ENCODE data around the gene PAX8. TPM values are rescaled to one million over a fixed set of nuclear protein-coding genes. Genes with fewer than 3 reads are reported as not detected.

The PAX8 gene
- total RNA-seq, 2 donors from 2014 or later, result 1.1 to 1.9 TPM

DNA sequence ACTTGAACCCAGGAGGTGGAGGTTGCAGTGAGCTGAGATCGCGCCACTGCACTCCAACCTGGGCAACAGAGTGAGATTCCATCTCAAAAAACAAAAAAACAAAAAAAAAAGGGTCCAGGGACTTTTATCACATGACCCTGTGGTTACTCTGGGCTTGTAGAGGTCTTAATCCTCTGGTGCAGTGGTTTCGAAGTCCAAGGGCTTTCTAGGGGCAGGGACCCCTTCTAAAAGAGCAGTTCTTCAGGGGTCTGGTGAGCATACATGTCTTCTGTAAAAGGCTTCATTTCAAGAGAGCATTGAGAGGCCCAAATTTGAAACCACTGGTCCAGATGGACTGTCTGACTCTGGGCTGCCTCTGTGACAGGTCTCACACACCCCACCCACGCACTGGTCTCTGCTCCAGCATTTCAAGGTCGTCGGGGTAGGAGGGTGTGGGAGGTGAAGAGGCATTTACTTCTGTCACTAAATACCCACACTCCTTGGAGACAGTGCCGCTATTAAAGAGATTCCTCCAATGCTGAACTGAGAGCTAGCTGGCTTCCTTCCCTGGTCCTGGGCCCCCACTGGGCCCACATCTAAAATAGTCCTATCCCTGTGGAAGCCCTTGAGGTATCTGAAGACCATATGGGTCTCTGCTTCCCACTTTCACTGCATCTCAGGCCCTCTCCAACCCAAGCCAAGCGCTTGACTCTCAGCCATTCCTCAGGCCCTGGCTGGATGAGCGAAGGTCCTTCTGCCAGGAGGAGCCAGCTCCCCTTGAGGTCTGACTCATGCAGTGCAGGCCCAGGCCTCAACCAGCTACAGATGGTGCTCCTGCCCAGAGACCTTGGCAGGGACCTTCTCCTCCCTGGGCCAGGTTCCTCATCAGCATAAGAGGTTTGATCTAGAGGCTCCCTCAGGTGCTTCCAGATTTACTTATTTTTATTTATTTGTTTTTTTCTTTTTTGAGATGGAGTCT is 44.8 kb downstream of the PAX8 start:
- no peak overlapping the region for H3K9ac ChIP-seq (ENCODE audit: low read depth in 2 of 2, low read length in 2 of 2)
- TF ChIP-seq, protein P1, sequence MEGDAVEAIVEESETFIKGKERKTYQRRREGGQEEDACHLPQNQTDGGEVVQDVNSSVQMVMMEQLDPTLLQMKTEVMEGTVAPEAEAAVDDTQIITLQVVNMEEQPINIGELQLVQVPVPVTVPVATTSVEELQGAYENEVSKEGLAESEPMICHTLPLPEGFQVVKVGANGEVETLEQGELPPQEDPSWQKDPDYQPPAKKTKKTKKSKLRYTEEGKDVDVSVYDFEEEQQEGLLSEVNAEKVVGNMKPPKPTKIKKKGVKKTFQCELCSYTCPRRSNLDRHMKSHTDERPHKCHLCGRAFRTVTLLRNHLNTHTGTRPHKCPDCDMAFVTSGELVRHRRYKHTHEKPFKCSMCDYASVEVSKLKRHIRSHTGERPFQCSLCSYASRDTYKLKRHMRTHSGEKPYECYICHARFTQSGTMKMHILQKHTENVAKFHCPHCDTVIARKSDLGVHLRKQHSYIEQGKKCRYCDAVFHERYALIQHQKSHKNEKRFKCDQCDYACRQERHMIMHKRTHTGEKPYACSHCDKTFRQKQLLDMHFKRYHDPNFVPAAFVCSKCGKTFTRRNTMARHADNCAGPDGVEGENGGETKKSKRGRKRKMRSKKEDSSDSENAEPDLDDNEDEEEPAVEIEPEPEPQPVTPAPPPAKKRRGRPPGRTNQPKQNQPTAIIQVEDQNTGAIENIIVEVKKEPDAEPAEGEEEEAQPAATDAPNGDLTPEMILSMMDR (IDR thresholded peaks at IDR 0.05), result no peak
- no peaks in the 10 kb centered on the region for H3K27me3 ChIP-seq
- H3K4me3 ChIP-seq, result no peak overlapping the region
- H3K27ac ChIP-seq, result no peak overlapping the region
- intact Hi-C loops (cut with DNase I), result no loop called here
- no peaks in the 10 kb centered on the region for H3K4me1 ChIP-seq
- DNase-seq, result no peak
- no peaks in the 10 kb centered on the region for H3K9me3 ChIP-seq
- no peaks in the 10 kb centered on the region for H3K36me3 ChIP-seq

DNA sequence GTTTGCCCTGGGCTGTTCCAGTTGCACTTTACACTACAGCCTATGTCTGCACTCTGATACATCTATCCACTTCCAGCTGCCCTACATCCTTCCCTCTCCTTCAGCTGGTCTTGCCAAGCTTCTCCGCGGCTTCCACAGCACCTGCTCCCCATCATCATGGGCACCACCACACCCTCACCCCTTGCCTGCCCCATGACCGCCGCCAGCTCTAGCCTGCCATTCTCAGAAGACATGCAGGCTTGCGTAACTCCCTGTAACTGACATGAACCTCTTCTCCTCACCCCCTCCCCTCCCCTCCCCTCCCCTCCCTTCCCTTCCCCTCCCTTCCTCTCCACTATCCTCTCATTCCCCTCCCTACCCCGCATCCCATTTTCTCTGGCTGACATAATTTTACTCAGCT is 46.0 kb downstream of the PAX8 start:
- intact Hi-C loops (cut with DNase I), result no loop called here
- no peak for DNase-seq
- TF ChIP-seq, protein P1 (IDR thresholded peaks at IDR 0.05), result no peak
- H3K36me3 ChIP-seq, result no peaks in the 10 kb centered on the region
- no peaks in the 10 kb centered on the region for H3K4me1 ChIP-seq
- H3K9ac ChIP-seq (ENCODE audit: low read depth in 2 of 2, low read length in 2 of 2), result no peak overlapping the region
- H3K4me3 ChIP-seq, result no peak overlapping the region
- H3K27me3 ChIP-seq, result no peaks in the 10 kb centered on the region
- no peak overlapping the region for H3K27ac ChIP-seq
- no peaks in the 10 kb centered on the region for H3K9me3 ChIP-seq

DNA sequence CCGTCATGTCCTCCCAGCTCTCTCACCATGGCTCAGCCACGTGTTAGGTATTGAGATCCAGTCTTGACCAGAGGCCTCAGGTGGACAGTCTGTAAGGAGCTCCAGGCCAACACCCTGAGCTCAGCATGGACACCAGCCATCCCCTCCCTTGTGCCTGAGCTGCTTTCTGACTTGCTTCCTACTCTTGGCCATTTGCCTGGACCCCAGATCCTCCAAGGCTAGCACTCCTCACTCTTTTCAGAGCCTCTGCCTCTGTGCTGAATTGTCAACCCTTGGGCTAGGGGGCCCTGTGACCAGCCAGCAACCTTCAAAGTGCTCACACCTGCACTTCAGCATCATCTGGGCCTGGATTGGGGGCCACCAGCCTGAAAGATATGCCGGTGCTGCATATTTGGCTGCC is 46.6 kb downstream of the PAX8 start:
- Histone ChIP-seq H3K9ac (ENCODE audit: low read depth in 2 of 2, low read length in 2 of 2) (no peak overlapping the region), H3K36me3 (no peaks in the 10 kb centered on the region), H3K4me1 (no peaks in the 10 kb centered on the region), H3K9me3 (no peaks in the 10 kb centered on the region), H3K27ac (no peak overlapping the region), H3K4me3 (no peak overlapping the region), H3K27me3 (no peaks in the 10 kb centered on the region)
- intact Hi-C loops (cut with DNase I), result no loop called here
- TF ChIP-seq, protein P1 (IDR thresholded peaks at IDR 0.05), result no peak
- DNase-seq, result no peak

DNA sequence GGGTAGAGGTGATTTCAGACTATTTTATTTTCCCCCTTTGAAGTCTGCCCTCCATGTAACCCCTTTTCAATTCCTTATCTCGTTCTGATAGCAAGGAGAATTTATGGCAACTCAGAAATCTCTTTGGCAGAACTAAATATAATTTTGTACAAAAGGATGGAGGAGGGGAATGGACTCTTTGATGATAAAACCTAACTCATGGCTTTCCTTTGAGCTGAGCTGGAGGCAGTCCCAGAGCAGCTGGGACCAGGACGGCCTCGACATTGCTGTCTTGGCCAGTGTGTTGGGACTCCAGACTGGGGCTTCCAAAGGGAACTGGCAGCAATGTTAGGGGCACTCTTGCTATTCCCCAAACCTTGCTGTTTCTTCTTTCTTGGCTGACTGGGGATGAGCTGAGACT is 47.7 kb downstream of the PAX8 start:
- TF ChIP-seq, protein P1 (IDR thresholded peaks at IDR 0.05), result no peak
- Histone ChIP-seq H3K9ac (ENCODE audit: low read depth in 2 of 2, low read length in 2 of 2) (no peak overlapping the region), H3K36me3 (no peaks in the 10 kb centered on the region), H3K4me1 (no peaks in the 10 kb centered on the region), H3K9me3 (no peaks in the 10 kb centered on the region), H3K27me3 (no peaks in the 10 kb centered on the region), H3K27ac (no peak overlapping the region), H3K4me3 (no peak overlapping the region)
- intact Hi-C loops (cut with DNase I), result no loop called here
- no peak for DNase-seq

DNA sequence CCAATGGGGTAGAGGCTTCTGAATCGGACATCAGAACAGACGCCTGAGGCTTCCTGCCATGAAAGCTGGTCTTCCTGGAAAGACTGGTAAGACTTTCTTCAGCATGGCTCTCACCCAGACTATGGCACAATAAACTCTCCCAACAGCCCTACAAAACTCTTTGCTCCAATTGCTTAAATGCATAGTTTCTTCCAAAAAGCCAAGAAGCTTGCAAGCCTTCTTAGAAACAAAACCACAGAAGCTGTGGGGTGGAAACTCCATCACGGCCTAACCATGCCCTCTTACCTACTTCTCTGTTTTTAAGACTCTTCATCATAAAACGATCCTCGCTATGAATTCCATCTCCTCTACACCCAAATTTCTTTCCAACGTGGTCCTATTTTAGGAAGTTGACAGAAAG is 48.2 kb downstream of the PAX8 start:
- Histone ChIP-seq H3K9me3 (no peaks in the 10 kb centered on the region), H3K27me3 (no peaks in the 10 kb centered on the region), H3K9ac (ENCODE audit: low read depth in 2 of 2, low read length in 2 of 2) (no peak overlapping the region), H3K36me3 (no peaks in the 10 kb centered on the region), H3K4me3 (no peak overlapping the region), H3K27ac (no peak overlapping the region), H3K4me1 (no peaks in the 10 kb centered on the region)
- no peak for DNase-seq
- TF ChIP-seq, protein P1 (IDR thresholded peaks at IDR 0.05), result no peak
- intact Hi-C loops (cut with DNase I), result no loop called here
